H1 (cell line): ENCODE measurements around the gene PPM1N. TPM values are rescaled to one million over a fixed set of nuclear protein-coding genes. Genes with fewer than 3 reads are reported as not detected.
A peak's percentile ranks its signal among the peaks of the same experiment; 100 is the strongest.

Experiments used
- E2F6 ChIP-seq: IDR thresholded peaks from 2 replicates; pipeline ENCODE4 v1.6.1; 2012; ENCODE audit warnings: inconsistent platforms
- EGR1 ChIP-seq: IDR thresholded peaks from 2 replicates; pipeline ENCODE4 v1.6.1; 2011; ENCODE audit warnings: low read depth, low read length, borderline replicate concordance
- GTF2F1 ChIP-seq: IDR thresholded peaks from 2 replicates; pipeline ENCODE4 v1.6.1; 2012; ENCODE audit warnings: low read depth, low read length, improper control_type of control experiment, borderline replicate concordance
- HDAC2 ChIP-seq, 2 experiments: fragments of 300-600 bp in 1 of 2; sonication (generic) in 1 of 2; IDR thresholded peaks; 2 replicates each; pipeline ENCODE4 v1.6.1; 2011 to 2012; ENCODE audit warnings: low read depth in 2 of 2, low read length in 2 of 2, mild to moderate bottlenecking in 2 of 2, moderate library complexity in 2 of 2, borderline replicate concordance in 1 of 2, inconsistent platforms in 1 of 2
- HDAC6 ChIP-seq: IDR thresholded peaks from one replicate; pipeline ENCODE4 v1.7.1; 2012; ENCODE audit warnings: low read depth, mild to moderate bottlenecking, inconsistent platforms, low read length, moderate library complexity
- KDM4A ChIP-seq: IDR thresholded peaks from one replicate; pipeline ENCODE4 v1.7.1; 2012; ENCODE audit warnings: low read depth, mild to moderate bottlenecking, moderate library complexity, low read length, inconsistent platforms; ENCODE audit not compliant: severe bottlenecking
- KDM5A ChIP-seq: fragments of 200-600 bp; IDR thresholded peaks from 2 replicates; pipeline ENCODE4 v1.7.1; 2012; ENCODE audit warnings: mild to moderate bottlenecking, low read length, inconsistent platforms, mixed read lengths
- MAFK ChIP-seq: IDR thresholded peaks from 2 replicates; pipeline ENCODE4 v1.6.1; 2012; ENCODE audit warnings: low read depth, mild to moderate bottlenecking, improper control_type of control experiment, low read length
- RNF2 ChIP-seq: fragments of 200-900, 300-1000 bp; sonication (generic); IDR thresholded peaks from 2 replicates; pipeline ENCODE4 v1.7.1; 2016; ENCODE audit warnings: borderline replicate concordance, low read depth, mild to moderate bottlenecking, antibody characterized with exemption, low read length; ENCODE audit not compliant: poor library complexity, severe bottlenecking; ENCODE audit errors: missing control alignments
- RXRA ChIP-seq: IDR thresholded peaks from 2 replicates; pipeline ENCODE4 v1.6.1; 2011; ENCODE audit warnings: low read depth, mild to moderate bottlenecking, low read length, moderate library complexity; ENCODE audit not compliant: insufficient read depth
- SP2 ChIP-seq: IDR thresholded peaks from 2 replicates; pipeline ENCODE4 v1.6.1; 2012; ENCODE audit warnings: mild to moderate bottlenecking, low read length, inconsistent platforms
- SP4 ChIP-seq: IDR thresholded peaks from 2 replicates; pipeline ENCODE4 v1.6.1; 2012; ENCODE audit warnings: low read length, inconsistent platforms
- TCF12 ChIP-seq: IDR thresholded peaks from 2 replicates; pipeline ENCODE4 v1.6.1; 2011; ENCODE audit warnings: low read depth, mild to moderate bottlenecking, low read length
- ZNF274 ChIP-seq: IDR thresholded peaks from 2 replicates; pipeline ENCODE4 v1.7.0; 2012; ENCODE audit warnings: low read length, borderline replicate concordance; ENCODE audit errors: extremely low read depth
- polyA plus RNA-seq, 7 experiments: library from polyadenylated mRNA; depleted of rRNA in 3 of 7; stranded (reverse) in 5 of 7; unstranded in 2 of 7; fragments of >200 nt in 5 of 7; fragments of 200-250 nt in 2 of 7; gene quantifications; 1 replicate in 5 of 7; 2 replicates in 1 of 7; 4 replicates in 1 of 7; pipeline versions ENCODE4 v1.2.1 to v1.2.3, GENCODE V29; 2011 to 2013; ENCODE audit warnings: missing spikeins in 2 of 7, mixed read lengths in 2 of 7
- total RNA-seq: library from RNA; stranded (reverse); fragmentation: NEBNext Ultra II Directional; extraction: Animal tissue kit (Norgen Biotek cat#: 25700); gene quantifications from 2 replicates; pipeline ENCODE4 v1.2.1, GENCODE V29; 2021
- TF ChIP-seq, protein P1 (sequence below): IDR thresholded peaks from 2 replicates; pipeline ENCODE4 v1.6.1; 2011; ENCODE audit warnings: low read depth, mild to moderate bottlenecking, low read length; ENCODE audit not compliant: insufficient read depth
- TF ChIP-seq, protein P2 (sequence below), 3 experiments: IDR thresholded peaks; 1 replicate in 2 of 3; 2 replicates in 1 of 3; pipeline versions ENCODE4 v1.5.1 to v1.6.1; 2011; ENCODE audit warnings: low read length in 3 of 3, mild to moderate bottlenecking in 3 of 3, inconsistent platforms in 2 of 3, low read depth in 1 of 3, moderate library complexity in 1 of 3; ENCODE audit not compliant: insufficient read depth in 1 of 3; ENCODE audit errors: control extremely low read depth in 1 of 3
- TF ChIP-seq, protein P3 (sequence below): IDR thresholded peaks from 2 replicates; pipeline ENCODE4 v1.6.1; 2012; ENCODE audit warnings: low read length, inconsistent platforms

PPM1N gene
- total and polyA plus RNA-seq, 2 of the 8 experiments (the other 6 are each of a cell fraction or from before 2014, with no cell fraction given), result 12.2 to 14.4 TPM

DNA sequence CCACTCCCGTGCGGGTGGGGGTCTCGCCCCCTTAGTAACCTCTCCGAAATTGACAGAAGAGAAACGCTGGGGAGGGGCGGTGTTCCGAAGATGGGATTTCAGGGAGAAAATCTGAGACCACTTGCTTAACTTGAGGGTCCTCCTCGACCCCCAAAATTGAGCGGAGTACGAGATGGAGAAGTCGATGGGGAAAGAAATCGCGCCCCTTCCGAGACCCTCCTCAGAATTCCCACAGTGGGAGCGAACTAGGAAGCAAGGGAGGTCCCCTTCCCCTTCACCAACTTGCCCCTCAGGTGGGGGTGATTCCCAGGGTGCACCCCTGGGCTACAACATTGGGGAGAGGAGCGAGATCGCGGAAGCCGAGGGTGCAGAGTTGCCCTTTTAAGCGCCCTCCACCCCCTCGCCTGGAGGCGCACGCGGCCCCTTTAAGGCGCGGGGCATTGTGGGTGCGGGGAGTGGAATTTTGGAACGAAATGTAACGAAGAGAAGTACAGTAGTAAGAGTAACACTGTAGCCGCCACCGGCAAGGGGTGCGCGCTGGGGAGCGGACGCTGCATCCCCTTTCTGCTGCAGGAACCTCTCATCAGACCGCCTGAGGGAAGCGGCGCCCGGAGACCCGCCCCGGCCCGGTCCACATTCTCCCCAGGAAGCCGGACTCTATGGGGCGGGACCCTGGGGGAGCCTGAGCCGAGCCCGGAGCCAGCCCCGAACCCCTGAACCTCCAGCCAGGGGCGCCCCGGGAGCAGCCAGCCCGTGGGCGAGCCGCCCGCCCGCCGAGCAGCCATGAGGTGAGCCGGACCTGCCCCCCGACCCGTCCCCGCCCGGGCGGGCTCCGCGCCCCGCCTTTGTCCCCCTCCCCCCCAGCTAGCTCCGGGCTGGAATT, 9.0 kb downstream of the PPM1N start, which contains the start of gene VASP (continued):
- TF ChIP-seq HDAC6, result no peak
- no peak for TF ChIP-seq RNF2
- TF ChIP-seq HDAC2 (IDR thresholded peaks at IDR 0.05; ENCODE audit: borderline replicate concordance in 1 of 2, low read depth in 2 of 2, low read length in 2 of 2), result no peak
- TF ChIP-seq, protein P1, sequence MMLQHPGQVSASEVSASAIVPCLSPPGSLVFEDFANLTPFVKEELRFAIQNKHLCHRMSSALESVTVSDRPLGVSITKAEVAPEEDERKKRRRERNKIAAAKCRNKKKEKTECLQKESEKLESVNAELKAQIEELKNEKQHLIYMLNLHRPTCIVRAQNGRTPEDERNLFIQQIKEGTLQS, result no peak
- no peak; the same call in 1 of the 2 replicates for TF ChIP-seq GTF2F1
- TF ChIP-seq KDM5A, result no peak
- TF ChIP-seq SP2, result no peak
- TF ChIP-seq SP4, result peak; percentile 58; the same call in 1 of the 2 replicates
- no peak; the same call in 1 of the 2 replicates for TF ChIP-seq EGR1
- TF ChIP-seq RXRA, result no peak
- TF ChIP-seq KDM4A, result peak; percentile 55
- TF ChIP-seq, protein P2, sequence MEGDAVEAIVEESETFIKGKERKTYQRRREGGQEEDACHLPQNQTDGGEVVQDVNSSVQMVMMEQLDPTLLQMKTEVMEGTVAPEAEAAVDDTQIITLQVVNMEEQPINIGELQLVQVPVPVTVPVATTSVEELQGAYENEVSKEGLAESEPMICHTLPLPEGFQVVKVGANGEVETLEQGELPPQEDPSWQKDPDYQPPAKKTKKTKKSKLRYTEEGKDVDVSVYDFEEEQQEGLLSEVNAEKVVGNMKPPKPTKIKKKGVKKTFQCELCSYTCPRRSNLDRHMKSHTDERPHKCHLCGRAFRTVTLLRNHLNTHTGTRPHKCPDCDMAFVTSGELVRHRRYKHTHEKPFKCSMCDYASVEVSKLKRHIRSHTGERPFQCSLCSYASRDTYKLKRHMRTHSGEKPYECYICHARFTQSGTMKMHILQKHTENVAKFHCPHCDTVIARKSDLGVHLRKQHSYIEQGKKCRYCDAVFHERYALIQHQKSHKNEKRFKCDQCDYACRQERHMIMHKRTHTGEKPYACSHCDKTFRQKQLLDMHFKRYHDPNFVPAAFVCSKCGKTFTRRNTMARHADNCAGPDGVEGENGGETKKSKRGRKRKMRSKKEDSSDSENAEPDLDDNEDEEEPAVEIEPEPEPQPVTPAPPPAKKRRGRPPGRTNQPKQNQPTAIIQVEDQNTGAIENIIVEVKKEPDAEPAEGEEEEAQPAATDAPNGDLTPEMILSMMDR (IDR thresholded peaks at IDR 0.05; ENCODE audit: control extremely low read depth in 1 of 3, insufficient read depth in 1 of 3, low read depth in 1 of 3, low read length in 3 of 3), result no peak
- TF ChIP-seq ZNF274, result no peak
- TF ChIP-seq TCF12, result no peak
- TF ChIP-seq E2F6, result peak; percentile 82
- TF ChIP-seq, protein P3, sequence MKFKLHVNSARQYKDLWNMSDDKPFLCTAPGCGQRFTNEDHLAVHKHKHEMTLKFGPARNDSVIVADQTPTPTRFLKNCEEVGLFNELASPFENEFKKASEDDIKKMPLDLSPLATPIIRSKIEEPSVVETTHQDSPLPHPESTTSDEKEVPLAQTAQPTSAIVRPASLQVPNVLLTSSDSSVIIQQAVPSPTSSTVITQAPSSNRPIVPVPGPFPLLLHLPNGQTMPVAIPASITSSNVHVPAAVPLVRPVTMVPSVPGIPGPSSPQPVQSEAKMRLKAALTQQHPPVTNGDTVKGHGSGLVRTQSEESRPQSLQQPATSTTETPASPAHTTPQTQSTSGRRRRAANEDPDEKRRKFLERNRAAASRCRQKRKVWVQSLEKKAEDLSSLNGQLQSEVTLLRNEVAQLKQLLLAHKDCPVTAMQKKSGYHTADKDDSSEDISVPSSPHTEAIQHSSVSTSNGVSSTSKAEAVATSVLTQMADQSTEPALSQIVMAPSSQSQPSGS, result no peak
- TF ChIP-seq MAFK, result no peak
